HG02981 (cell line): ENCODE data around the gene TRPV3.
"Not testable (repeated sequence)": the region's sequence is repeated elsewhere in the genome, so short reads cannot be mapped to it uniquely, and the experiment has no call there.

ENCODE experiments used
- ATAC-seq: cut with Tn5 transposase; IDR thresholded peaks from one replicate; pipeline ENCODE4 v1.9.1; 2021; ENCODE audit warnings: mild to moderate bottlenecking, moderate library complexity; ENCODE audit not compliant: unreplicated experiment

The TRPV3 gene

DNA sequence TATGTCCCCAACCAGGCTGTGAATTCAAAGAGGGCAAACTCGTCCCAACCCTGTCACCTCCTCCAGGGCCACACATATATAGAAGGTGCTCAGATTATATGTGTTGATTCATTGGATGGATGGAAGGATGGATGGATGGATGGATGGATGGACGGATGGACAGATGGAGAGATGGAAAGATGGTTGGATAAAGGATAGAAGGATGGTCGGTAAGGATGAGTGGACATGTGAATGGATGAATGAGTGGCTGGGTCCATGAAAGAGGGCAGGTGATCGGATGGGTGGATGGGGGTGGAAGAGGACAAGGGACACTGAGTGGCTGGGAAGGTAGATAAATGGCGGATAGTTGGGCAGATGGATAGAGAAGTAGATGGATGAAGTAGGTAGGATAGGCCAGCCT lies 30.1 kb downstream of the TRPV3 start:
- ATAC-seq = no peak

DNA sequence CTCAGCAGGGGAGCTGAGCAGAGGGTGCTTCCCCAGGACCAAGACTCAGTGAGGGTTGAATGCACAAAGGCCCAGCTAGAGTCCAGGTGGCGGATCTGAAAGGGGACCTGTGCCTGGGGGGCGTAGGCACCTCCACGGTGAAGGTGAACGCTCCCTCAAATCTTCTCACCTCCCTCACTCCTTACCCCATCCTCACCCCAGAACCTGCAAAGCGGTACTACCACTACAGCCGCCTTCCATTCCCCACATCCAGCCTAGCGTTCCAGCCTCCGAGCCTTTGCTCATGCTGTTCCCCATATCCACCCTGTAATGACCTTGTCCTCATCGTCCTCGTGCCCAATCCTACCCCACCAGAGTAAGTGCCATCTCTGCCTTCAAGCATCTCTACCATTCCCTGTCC lies 30.6 kb downstream of the TRPV3 start:
- no peak for ATAC-seq

- ATAC-seq = no peak
Measured at GRCh38 chr17:3526491-3526890, 31.1 kb downstream of the TRPV3 start.

GRCh38 chr17:3524024-3524423 lies 33.6 kb downstream of the TRPV3 start:
- ATAC-seq = no peak

DNA sequence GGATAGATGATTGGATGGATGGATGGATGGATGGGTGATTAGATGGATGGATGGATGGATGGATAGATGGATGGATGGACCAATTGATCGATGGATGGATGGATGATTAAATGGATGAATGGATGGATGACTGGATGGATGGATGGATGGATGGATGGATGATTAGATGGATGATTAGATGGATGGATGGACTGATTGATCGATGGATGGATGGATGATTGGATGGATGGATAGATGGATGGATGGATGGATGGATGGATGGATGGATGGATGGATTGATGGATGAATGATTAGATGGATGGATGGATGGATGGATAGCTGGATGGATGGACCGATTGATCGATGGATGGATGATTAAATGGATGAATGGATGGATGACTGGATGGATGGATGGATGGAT lies 38.1 kb downstream of the TRPV3 start:
- ATAC-seq = not testable (repeated sequence)

GRCh38 chr17:3514873-3515272 lies 42.7 kb downstream of the TRPV3 start:
- no peak for ATAC-seq

DNA sequence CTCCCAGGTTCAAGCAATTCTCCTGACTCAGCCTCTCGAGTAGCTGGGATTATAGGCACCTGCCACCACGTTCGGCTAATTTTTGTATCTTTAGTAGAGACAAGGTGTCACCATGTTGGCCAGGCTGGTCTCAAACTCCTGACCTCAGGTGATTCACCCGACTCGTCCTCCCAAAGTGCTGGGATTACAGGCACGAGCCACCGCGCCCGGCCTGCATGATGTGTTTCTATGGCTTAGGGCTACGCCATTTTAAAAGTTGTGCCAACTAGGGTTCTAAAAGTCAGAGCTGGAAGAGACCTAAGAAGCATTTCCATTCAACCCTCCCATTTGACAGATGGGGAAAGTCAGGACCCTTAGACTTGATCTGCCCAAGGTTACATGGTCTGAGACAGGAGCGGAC lies 43.4 kb downstream of the TRPV3 start:
- ATAC-seq = not testable (repeated sequence)

DNA sequence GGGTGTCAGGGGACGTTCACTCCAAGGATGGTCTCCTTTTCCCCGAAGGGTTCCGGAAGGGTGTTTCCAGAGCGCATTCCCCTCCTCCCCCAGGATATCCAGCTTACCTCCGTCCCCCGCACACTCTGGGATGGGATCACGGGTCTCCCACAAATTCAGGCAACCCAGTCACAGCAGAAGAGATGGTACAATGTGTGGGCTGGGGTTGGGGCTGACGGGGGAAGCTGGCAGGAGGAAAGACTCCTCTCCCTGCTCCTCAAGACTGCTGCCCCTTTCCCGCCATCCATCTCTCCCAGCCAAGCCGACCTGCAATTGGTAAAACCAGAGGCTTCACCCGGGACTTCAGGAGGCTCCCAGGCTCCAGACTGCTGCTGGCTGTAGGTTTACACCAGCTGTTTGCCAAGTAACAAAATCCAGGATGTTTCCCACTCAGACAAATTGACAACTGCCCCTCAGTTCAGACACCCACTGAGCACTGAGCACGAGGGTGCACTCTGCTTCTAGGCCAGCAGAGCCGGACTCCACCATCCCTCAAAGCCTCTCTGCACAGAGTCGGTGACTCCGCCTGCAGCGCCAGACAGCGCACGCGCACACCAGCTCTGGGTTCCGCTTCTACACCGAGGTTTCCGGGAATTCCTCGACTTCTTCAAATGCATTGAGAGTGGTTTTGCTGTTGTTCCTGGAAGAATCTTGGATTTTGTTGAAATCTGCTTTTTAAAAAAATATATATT lies 44.1 kb downstream of the TRPV3 start:
- no peak for ATAC-seq

DNA sequence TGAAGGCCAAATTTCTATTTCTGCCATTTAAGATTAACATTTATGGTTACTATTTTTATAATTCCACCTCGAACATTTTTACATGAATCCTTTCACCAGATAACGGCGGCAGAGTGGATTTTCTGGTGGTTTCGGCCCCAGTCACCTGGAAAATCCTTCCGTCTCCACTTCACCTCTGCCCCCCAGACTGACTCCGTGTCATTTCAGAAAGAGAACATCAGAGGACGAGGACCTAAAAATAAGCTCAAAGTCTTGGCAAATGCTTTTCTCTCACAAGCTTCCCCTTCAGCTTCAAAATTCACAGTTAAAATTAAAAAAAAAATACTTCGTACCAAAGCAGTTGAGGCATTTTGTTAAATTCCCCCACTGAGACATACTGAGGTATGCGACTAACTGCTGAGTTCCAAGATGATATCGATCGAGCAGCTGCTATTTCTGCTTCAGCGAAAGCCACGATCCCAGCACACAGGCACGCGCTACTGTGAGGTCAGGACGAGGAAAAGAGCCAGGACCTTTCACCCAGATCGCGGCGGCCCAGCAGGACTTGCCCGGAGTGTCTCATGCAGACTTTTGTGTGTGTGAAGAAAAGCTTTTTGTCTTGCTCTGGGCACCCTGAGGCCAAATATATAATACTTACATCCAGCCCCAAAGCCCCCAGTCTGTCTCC lies 45.0 kb downstream of the TRPV3 start:
- no peak for ATAC-seq

DNA sequence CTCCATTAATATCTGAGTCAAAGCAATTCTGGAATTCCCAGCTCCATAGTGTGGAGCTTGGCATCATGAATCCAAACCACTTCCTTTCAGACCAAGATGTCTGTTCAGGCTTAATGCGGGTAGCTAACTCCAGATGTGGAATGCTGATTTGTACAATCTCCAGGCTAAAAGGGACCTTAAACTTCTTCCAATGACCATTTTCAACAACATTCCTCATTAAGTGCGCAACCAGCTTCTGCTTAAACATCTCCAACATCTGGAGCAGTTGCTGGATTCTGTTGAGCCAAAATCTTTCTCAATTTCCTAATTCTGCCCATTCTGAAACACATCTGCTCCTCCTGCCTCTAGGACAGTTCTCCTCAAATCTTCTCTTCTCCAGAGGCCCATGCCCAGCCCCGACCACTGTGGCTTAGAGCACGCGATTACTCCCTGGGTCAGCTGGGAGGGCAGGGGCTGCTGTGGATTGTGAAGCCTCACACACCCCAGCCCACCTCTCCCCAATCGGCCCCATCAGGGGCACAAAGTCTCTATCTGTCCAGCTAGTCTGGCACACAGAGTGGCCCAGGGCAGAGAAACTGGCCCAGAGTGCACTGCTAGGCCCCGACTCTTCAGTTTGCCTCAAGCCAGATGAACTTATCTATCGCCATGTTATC lies 45.6 kb downstream of the TRPV3 start:
- ATAC-seq = no peak

DNA sequence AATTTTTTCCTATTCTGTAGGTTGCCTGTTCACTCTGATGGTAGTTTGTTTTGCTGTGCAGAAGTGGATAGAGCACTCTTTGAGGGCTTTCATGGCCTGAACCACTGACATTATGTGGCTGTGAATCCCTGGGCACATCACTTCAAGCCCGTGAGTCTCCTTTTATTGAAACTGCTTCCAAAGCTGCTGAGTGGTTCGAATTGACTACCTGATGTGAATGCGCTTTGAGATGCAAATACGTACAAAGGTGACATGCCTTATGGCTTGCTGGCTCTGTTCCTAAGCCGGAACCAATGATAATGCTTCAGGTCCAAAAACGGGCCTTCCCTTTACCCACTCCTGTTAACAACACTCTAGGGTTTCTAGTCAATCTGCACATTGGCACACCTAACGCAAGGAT lies 47.5 kb downstream of the TRPV3 start:
- no peak for ATAC-seq

DNA sequence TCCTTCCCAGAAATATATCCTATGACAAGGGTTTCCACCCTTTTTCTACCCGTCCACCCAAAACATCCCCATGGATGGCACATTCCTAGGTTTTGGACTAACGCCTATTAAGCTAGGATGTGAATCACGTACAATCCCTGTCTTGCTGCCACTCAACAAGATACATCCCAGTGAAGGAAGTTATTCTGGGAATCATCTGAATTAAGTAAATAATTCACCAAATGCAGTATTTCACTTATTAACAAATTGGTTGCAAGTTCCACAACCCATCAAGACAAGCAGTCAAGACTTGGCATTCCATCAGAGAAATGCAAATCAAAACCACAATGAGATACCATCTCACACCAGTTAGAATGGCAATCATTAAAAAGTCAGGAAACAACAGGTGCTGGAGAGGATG lies 49.7 kb downstream of the TRPV3 start:
- no peak for ATAC-seq

DNA sequence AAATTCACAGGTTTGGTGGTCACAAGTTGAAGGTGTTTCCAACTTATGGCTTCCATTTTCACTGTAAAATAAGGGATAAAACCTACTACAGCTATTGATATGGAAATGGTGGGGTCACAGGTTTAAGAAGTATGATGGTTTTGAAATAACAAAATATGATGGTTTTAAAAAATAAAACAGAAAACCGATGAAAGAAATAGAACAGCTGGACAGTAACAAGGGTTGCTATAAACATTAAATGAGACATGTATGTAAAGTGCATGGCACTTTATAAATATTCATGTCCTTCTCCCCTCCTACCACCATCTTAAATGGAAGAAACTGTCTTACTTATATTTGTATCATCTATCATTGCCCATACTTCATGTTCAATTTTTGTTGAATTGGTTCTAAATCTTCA lies 50.5 kb downstream of the TRPV3 start:
- ATAC-seq = no peak

DNA sequence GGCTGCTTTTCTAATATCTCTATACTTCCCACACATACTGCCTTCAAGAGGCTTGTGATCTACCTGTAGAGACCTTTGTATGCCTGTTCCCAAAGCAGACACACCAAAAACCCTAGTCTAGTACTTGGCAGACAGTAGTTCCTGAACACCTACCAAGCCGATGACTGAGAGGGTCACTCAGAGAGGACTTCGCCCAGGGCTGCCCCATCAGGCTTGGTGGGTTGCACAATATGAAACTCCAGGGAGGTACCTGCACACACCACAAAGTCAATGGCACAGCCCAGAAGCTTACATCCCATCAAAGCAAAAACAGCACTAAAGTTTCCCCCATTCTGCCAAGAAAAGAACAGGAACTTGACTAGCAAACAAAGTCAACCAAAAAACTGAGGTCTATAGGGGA lies 51.6 kb downstream of the TRPV3 start:
- ATAC-seq = no peak

GRCh38 chr17:3505008-3505407 lies 52.6 kb downstream of the TRPV3 start:
- ATAC-seq = no peak

DNA sequence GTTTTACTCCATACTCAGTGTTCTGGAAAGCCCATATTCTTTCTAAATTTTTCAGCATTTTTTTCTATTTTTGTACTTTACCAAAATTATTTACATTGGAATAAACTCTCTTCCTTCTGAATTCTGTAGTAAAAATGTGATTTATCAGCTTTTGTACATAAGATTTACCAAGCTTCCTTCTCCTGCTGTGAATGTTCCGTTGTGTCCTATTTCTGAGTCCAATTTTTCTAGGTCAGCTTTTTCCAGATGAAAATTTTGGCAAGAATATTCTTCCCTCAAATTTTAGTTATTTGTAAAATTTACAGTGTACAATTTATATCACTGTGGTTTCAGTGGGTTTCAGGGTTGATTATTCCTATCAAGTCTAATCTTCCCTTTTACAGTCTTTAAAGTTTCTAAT lies 54.3 kb downstream of the TRPV3 start:
- ATAC-seq = no peak

- ATAC-seq = no peak
Measured at GRCh38 chr17:3502466-3502865, 55.1 kb downstream of the TRPV3 start.

DNA sequence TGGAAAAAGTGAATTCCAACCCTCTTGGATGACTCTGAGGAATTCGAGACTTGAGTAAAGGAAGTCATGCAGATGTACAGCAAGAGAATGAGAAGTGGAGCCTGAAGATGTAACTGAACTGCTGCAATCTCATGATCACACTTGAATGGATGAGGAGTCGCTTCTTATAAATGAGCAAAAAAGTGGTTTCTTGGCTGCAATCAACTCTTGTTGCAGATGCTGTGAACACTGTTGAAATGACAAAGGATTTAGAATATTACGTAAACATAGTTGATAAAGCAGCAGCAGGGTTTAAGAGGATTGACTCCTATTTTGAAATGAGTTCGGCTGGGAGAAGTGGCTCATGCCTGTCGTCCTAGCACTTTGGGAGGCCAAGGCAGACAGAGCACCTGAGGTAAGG lies 56.3 kb downstream of the TRPV3 start:
- no peak for ATAC-seq

GRCh38 chr17:3497101-3497500 lies 60.5 kb downstream of the TRPV3 start:
- ATAC-seq = no peak

DNA sequence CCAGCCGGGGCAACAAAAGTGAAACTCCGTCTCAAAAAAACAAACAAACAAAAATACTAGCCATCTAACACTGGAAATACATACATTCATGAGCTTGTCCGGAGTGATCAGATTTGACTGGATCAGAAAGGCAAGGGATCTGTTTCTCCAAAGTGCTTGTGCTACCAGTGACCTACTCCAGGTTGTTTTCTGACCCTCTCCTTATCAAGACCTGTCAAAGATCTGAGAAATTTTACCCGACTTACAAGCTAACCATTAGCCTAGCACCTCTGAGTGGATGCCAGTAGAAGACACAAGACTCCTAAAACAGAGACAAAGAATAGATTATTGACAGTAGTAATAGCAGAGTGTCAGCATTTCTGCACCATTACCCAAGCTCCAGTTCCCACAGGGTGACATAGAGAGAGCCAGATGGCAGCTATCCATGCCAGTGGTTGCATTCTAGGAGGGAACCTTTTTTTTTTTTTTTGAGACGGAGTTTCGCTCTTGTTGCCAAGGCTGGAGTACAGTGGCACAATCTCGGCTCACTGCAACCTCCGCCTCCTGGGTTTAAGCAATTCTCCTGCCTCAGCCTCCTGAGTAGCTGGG lies 72.0 kb downstream of the TRPV3 start:
- no peak for ATAC-seq

- ATAC-seq = no peak
Measured at GRCh38 chr17:3482852-3483251, 74.8 kb downstream of the TRPV3 start.

DNA sequence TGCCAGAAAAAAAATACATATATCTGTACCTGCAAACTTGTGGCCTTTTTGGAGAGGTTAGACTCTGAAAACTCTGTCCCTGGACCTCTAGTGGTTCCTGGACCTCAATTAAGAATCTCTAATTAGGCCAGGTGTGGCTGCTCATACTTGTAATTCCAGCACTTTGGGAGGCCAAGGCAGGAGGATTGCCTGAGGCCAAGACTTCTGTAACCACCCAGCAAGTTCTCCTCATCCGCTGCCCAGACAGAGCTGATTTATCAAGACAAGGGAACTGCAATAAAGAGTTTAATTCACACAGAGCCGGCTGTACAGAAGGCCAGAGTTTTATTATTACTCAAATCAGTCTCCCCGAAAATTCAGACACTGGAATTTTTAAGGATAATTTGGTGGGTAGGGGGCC lies 77.6 kb downstream of the TRPV3 start:
- no peak for ATAC-seq
